SK-N-MC (cell line): Measurements from ENCODE around the gene KRT36.

Experiments
- DNase-seq: peaks from one replicate; pipeline ENCODE4 v3.0.0-alpha.2; 2011; ENCODE audit warnings: low read depth, low spot score
- H3K27ac ChIP-seq: fragments of 200-600 bp; sonication (generic); 2 replicates; pipeline ENCODE4 v1.5.1; 2016; ENCODE audit warnings: mixed run types
- H3K36me3 ChIP-seq: fragments of 200-600 bp; sonication (generic); 2 replicates; pipeline ENCODE4 v1.6.1; 2017; ENCODE audit warnings: antibody characterized with exemption, low read length, mixed read lengths; ENCODE audit not compliant: insufficient read depth
- H3K4me3 ChIP-seq: fragments of 200-600 bp; sonication (generic); 2 replicates; pipeline ENCODE4 v1.5.1; 2016
- H3K9ac ChIP-seq: fragments of 200-600 bp; sonication (generic); 2 replicates; pipeline ENCODE4 v1.8.0; 2017; ENCODE audit warnings: mixed run types, mixed read lengths; ENCODE audit not compliant: insufficient read length
- H3K9me3 ChIP-seq: fragments of 200-600 bp; sonication (generic); 2 replicates; pipeline ENCODE4 v1.6.1; 2017; ENCODE audit warnings: low read depth, mild to moderate bottlenecking, antibody characterized with exemption, low read length, moderate library complexity, mixed read lengths
- EZH2 ChIP-seq: fragments of 200-600 bp; sonication (generic); IDR thresholded peaks from one replicate; pipeline ENCODE4 v1.6.1; 2017; ENCODE audit warnings: antibody characterized with exemption
- FOXP2 ChIP-seq: optimal IDR thresholded peaks from 2 replicates; pipeline ENCODE3; 2011; ENCODE audit warnings: mild to moderate bottlenecking, moderate library complexity; ENCODE audit not compliant: insufficient read depth; ENCODE audit errors: extremely low read length, control extremely low read depth
- POLR2AphosphoS5 ChIP-seq: IDR thresholded peaks from 2 replicates; pipeline ENCODE4 v1.6.1; 2012; ENCODE audit warnings: mild to moderate bottlenecking, low read depth, low read length, borderline replicate concordance

KRT36 gene

DNA sequence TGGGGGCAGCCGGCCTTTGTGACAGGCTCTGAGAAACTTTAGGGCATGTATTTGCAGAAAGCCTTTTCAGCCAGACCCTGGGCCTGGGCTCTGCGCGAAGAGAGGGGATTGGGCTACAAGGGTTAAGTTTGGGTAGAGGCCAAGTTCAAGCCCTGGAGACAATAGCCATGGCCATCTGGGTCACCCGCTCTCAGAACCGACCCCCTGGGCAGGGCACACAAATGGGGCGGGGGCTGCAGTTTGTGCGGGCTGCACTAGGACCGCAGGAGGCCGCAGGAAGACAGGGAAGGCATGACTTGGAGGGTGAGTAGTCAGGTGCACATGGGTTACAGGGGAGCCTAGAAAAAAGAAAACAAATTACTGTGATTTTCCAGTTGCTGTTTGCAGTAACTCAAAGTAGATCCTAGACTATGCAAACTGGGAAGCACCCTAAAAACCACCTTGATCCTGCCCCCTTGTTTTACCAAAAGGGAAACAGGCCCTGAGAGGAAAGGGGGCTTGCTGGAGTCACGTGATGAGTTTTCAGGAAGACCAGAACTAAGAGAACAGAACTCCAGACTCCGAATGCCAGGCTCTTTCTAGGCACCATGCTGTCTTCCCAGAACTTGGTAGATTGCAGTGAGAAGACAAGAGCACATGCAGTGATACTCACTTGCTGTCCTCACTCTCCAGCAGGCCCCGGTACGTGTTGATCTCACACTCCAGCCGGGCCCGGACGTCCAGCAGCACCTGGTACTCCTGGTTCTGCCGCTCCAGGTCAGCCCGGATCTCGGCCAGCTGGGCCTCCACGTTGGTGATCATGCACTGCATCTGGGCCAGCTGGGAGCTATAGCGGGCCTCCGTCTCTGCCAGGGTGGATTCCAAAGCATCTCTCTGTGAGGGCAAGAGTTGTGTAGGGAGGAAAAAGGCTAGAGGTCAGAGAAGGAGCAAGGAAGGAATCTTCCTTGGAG, 12.6 kb downstream of the KRT36 start:
- no peak for TF ChIP-seq EZH2
- TF ChIP-seq FOXP2: no peak
- no peak for TF ChIP-seq POLR2AphosphoS5
- DNase-seq: no peak
- Histone ChIP-seq H3K9ac (no peak overlapping the region), H3K36me3 (no peaks in the 10 kb centered on the region), H3K27ac (no peak overlapping the region), H3K9me3 (no peaks in the 10 kb centered on the region), H3K4me3 (no peak overlapping the region)

DNA sequence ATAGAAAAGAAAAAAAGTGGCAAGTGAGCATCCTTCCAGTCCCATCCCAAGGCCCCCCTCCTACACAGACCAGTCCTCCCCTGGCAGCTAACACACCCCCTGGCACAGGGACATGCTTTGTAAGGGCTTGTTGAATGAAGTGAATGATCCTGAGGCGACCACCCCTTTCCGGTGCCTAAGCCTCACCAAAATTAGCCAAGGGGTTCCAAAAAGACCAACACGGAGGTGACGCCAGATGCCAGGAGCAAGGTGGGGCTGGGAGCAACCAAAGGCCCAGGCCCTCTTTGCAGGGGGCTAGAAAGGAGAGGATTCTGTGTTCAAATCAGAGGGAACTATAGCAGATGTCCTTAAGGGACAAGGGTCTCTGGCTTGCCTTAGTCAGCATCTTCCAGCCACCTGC, 14.3 kb downstream of the KRT36 start:
- Histone ChIP-seq H3K36me3 (no peaks in the 10 kb centered on the region), H3K9me3 (no peaks in the 10 kb centered on the region), H3K4me3 (no peak overlapping the region), H3K27ac (no peak overlapping the region), H3K9ac (no peak overlapping the region)
- TF ChIP-seq POLR2AphosphoS5 (no peak), EZH2 (no peak), FOXP2 (no peak)
- no peak for DNase-seq

DNA sequence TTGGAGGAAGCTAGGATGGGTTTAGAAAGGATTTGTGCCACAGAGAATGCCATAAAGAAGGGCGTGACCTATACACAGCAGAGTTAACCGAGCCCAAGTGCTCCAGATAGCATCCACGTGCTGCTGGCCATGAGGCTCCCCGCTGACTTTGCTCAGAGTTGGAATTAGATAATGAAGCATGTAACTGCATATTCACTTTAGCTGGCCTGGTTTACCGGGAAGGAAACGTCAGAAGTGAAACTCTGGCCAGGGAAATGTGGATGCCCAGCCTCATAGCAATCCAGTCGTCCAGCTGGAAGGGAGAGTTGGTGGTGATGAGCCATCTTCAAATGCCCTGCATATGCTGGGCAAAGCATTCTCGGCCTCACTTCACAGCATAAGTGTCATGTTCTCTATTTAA, 14.8 kb downstream of the KRT36 start:
- Histone ChIP-seq H3K36me3 (no peaks in the 10 kb centered on the region), H3K27ac (no peak overlapping the region), H3K9me3 (no peaks in the 10 kb centered on the region), H3K4me3 (no peak overlapping the region), H3K9ac (no peak overlapping the region)
- no peak for DNase-seq
- TF ChIP-seq FOXP2 (no peak), POLR2AphosphoS5 (no peak), EZH2 (no peak)

DNA sequence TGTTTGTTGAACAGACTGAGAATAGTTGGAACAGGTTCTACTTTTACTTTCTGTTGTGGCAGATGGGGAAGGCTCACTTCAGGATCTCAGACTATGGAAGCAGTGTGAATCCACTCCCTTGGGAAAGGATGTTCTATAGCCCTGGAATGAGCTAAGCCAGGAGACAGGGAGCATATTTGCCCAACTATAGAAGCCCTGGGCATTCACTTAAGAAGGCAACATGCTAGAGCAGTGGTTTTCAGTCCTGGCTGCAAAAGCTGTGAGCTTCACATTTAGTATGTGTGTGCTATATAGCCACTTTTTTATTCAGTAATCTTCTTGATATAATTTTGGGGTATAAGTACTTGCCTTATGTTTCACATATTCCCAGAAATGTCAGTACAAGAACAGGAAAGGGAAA, 21.4 kb downstream of the KRT36 start:
- Histone ChIP-seq H3K27ac (no peak overlapping the region), H3K36me3 (no peaks in the 10 kb centered on the region), H3K4me3 (no peak overlapping the region), H3K9me3 (0 out of 2 replicates have a peak, but pooled peaks cover 5% of the 10 kb centered on the region), H3K9ac (no peak overlapping the region)
- no peak for TF ChIP-seq POLR2AphosphoS5
- no peak for TF ChIP-seq EZH2
- TF ChIP-seq FOXP2: no peak
- no peak for DNase-seq

DNA sequence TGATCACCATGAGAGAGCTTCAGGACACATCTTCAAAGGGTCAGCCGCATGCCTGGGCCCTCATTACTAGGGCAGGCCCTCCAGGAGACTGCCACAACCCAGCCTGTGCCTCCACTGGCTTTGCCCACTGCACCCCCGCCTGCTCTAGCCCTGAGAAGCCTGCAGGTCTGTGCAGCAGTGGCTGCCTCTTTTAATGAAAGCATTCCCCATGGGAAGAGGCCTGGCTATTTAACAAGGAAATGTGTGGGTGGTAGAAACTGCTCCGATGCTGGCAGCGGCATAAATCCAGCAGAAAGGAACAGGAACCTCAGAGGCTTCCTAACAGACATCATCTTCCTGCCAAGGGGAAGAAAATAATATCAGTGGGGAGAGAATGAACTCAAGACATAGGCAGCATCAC, 22.1 kb downstream of the KRT36 start:
- no peak for TF ChIP-seq EZH2
- TF ChIP-seq POLR2AphosphoS5: no peak
- no peak for TF ChIP-seq FOXP2
- no peaks in the 10 kb centered on the region for H3K36me3 ChIP-seq

DNA sequence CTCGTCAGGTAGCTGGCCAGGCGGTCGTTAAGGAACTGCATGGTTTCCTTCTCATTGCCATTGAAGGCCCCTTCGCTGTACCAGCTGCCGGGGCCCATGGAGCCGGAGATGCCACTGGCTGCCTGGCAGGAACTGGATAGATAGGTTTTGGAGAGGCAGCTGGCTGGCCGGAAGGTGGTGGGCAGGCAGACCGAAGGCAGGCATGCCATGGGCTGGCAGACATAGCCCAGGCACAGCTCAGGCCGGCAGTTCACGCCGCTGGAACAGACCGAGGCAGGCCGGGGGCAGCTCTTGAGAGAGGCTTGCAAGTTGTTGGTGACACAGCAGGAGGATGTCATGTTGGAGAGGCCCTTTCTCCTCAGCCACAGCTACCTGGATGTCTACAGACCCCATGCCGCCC, 22.7 kb downstream of the KRT36 start, which contains the start of gene KRT32:
KRT32 (minus strand) TSS at position 399 of the 400 bp plus-strand sequence; CDS start at position 338, 61 bp downstream.
- Histone ChIP-seq H3K9ac (no peak within 1 kb of the TSS), H3K4me3 (no peak within 1 kb of the TSS), H3K27ac (no peak within 1 kb of the TSS), H3K9me3 (0 out of 2 replicates have a peak, but pooled peaks cover 5% of the 10 kb centered on the region), H3K36me3 (no peaks in the 10 kb centered on the region)
- DNase-seq: no peak
- TF ChIP-seq EZH2: no peak
- no peak for TF ChIP-seq POLR2AphosphoS5
- TF ChIP-seq FOXP2: no peak

More for the DNA sequence above, 22.1 kb downstream of the KRT36 start:
- no peak overlapping the region for H3K4me3 ChIP-seq
- 0 out of 2 replicates have a peak, but pooled peaks cover 5% of the 10 kb centered on the region for H3K9me3 ChIP-seq
- H3K9ac ChIP-seq: no peak overlapping the region
- no peak for DNase-seq
- H3K27ac ChIP-seq: no peak overlapping the region

- no peaks in the 10 kb centered on the region for H3K36me3 ChIP-seq
- H3K9me3 ChIP-seq: 0 out of 2 replicates have a peak, but pooled peaks cover 5% of the 10 kb centered on the region
- no peak for TF ChIP-seq EZH2
- TF ChIP-seq POLR2AphosphoS5: no peak
- no peak for TF ChIP-seq FOXP2
- no peak for DNase-seq
- H3K9ac ChIP-seq: no peak overlapping the region
- no peak overlapping the region for H3K4me3 ChIP-seq
- H3K27ac ChIP-seq: no peak overlapping the region
These were observed 25.0 kb downstream of the KRT36 start for GRCh38 chr17:41464682-41465081.

GRCh38 chr17:41464173-41464572, 25.5 kb downstream of the KRT36 start:
- Histone ChIP-seq H3K36me3 (no peaks in the 10 kb centered on the region), H3K4me3 (no peak overlapping the region), H3K9ac (no peak overlapping the region), H3K27ac (no peak overlapping the region), H3K9me3 (0 out of 2 replicates have a peak, but pooled peaks cover 5% of the 10 kb centered on the region)
- DNase-seq: no peak
- TF ChIP-seq EZH2 (no peak), FOXP2 (no peak), POLR2AphosphoS5 (no peak)

DNA sequence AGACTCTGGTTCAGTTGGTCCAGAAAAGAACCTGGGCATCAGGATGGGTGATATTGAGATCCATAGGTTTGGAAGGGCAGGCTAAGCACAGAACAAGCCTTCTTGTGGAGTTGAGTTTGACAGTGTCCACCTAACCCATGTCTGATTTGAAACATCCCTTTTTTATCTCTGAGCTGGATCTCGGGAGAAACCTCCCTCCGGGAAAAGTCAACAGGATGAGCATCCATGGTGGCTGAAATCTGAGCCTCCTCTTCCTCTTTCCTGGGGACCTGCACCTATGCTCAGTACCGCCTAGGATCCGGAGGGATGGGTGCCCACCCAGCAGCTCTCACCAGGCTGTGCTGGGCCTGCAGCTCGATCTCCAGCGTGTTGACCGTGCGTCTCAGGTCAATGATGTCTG, 26.0 kb downstream of the KRT36 start:
- Histone ChIP-seq H3K9ac (no peak overlapping the region), H3K4me3 (no peak overlapping the region), H3K36me3 (no peaks in the 10 kb centered on the region), H3K9me3 (0 out of 2 replicates have a peak, but pooled peaks cover 5% of the 10 kb centered on the region), H3K27ac (no peak overlapping the region)
- TF ChIP-seq EZH2: no peak
- TF ChIP-seq POLR2AphosphoS5: no peak
- TF ChIP-seq FOXP2: no peak
- DNase-seq: no peak
